Transverse colon (tissue), 4 donors: ENCODE measurements around the gene LRRC63. TPM values are rescaled to one million over a fixed set of nuclear protein-coding genes. Genes with fewer than 3 reads are reported as not detected.

ENCODE experiments used
- DNase-seq: peaks from one replicate; pipeline ENCODE4 v3.0.0-alpha.2; 2019
- H3K27ac ChIP-seq, 4 donors: fragments of 200-600 bp; sonication (generic); 2 replicates each; pipeline ENCODE4 v1.5.1; 2016 to 2018; ENCODE audit warnings: inconsistent platforms in 4 of 4
- H3K27me3 ChIP-seq: fragments of 200-600 bp; sonication (generic); 2 replicates; pipeline ENCODE4 v1.5.1; 2017; ENCODE audit warnings: inconsistent platforms
- H3K36me3 ChIP-seq, 4 donors: fragments of 200-600 bp; sonication (generic); 2 replicates each; pipeline ENCODE4 v1.5.1; 2017 to 2019; ENCODE audit warnings: inconsistent platforms in 4 of 4
- H3K4me1 ChIP-seq, 4 donors: fragments of 200-600 bp; sonication (generic); 2 replicates each; pipeline ENCODE4 v1.5.1; 2017 to 2020; ENCODE audit warnings: inconsistent platforms in 4 of 4
- H3K4me3 ChIP-seq, 4 donors: fragments of 200-600 bp; sonication (generic); 1 replicate in 1 of 4; 2 replicates in 3 of 4; pipeline versions ENCODE4 v1.5.1 to v1.6.1; 2017 to 2019; ENCODE audit warnings: inconsistent platforms in 4 of 4
- H3K9me3 ChIP-seq, 2 donors: fragments of 200-600 bp; sonication (generic); 2 replicates each; pipeline ENCODE4 v1.5.1; 2017 to 2019; ENCODE audit warnings: inconsistent platforms in 2 of 2
- CTCF ChIP-seq, 5 experiments: fragments of 200-600 bp in 3 of 5; fragments of 450-650 bp in 2 of 5; sonication (generic) in 3 of 5; IDR thresholded peaks; 1 replicate in 2 of 5; 2 replicates in 3 of 5; pipeline ENCODE4 v1.5.1; 2016 to 2017; ENCODE audit warnings: antibody characterized with exemption in 5 of 5, inconsistent platforms in 3 of 5, mild to moderate bottlenecking in 2 of 5, moderate library complexity in 1 of 5
- EP300 ChIP-seq: sonication (generic); formaldehyde crosslinking; IDR thresholded peaks from one replicate; pipeline ENCODE4 v1.6.1; 2017; ENCODE audit warnings: antibody characterized with exemption, low read depth
- POLR2A ChIP-seq: fragments of 450-650 bp; IDR thresholded peaks from one replicate; pipeline ENCODE4 v1.6.1; 2016; ENCODE audit warnings: antibody characterized with exemption, mild to moderate bottlenecking, moderate library complexity
- POLR2AphosphoS5 ChIP-seq, 3 donors: sonication (generic); formaldehyde crosslinking; IDR thresholded peaks; one replicate each; pipeline ENCODE4 v1.6.1; 2016; ENCODE audit warnings: antibody characterized with exemption in 3 of 3
- WGBS, 2 donors: methylation state at CpG; one replicate each; pipeline ENCODE4 v1.1.5; 2018; ENCODE audit warnings: low coverage in 1 of 2; 5-methylcytosine and 5-hydroxymethylcytosine counted together
- in situ Hi-C, 4 donors: fragments of 200-750 bp; cut with MboI; loops; one replicate each; pipeline versions ENCODE4 v1.15.0 to v1.15.1; 2017; ENCODE audit warnings: low sequenced_read_pairs in 3 of 4, low pct_ligation_motif_present in 1 of 4, low pct_unique_long_range_greater_than_20kb in 1 of 4
- intact Hi-C: fragments of 100-400 bp; cut with DNase I; formaldehyde crosslinking; loops from one replicate; pipeline ENCODE4 v1.15.1; 2023; ENCODE audit warnings: low total_unique reads
- total RNA-seq, 4 donors: library from RNA; depleted of rRNA; stranded (reverse); fragments of >200 nt; gene quantifications; one replicate each; pipeline ENCODE4 v1.1.0, GENCODE V29; 2016

The LRRC63 gene
- total RNA-seq, 4 donors from 2014 or later: 0.32 TPM; not detected in 3

GRCh38 chr13:46317120-46317519 is 105.4 kb downstream of the LRRC63 start:
- H3K27ac ChIP-seq: no peak overlapping the region
- H3K36me3 ChIP-seq: no peaks in the 10 kb centered on the region
- intact Hi-C loops (no loop called here), in situ Hi-C loops (no loop called here)
- no peaks in the 10 kb centered on the region for H3K27me3 ChIP-seq
- no peak overlapping the region for H3K4me3 ChIP-seq
- DNase-seq: no peak
- no peaks in the 10 kb centered on the region for H3K9me3 ChIP-seq
- TF ChIP-seq EP300 (no peak), POLR2A (no peak), CTCF (IDR thresholded peaks at IDR 0.05) (no peak), POLR2AphosphoS5 (IDR thresholded peaks at IDR 0.05) (no peak)
- H3K4me1 ChIP-seq: no peaks in the 10 kb centered on the region

DNA sequence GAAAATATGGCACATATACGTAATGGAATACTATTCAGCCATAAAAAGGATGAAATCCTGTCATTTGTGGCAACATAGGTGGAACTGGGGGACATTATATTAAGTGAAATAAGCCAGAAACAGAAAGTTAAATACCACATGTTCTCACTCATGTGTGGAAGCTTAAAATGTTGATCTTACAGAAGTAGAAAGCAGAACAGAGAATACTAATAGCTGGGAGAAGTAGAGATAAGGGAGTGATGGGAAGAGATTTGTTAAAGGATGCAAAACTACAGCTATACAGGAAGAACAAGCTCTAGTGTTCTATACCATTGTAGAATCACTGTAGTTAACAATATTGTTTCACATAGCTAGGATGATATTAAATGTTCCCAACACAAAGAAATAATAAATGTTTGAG is 107.3 kb downstream of the LRRC63 start:
- H3K36me3 ChIP-seq: no peaks in the 10 kb centered on the region
- TF ChIP-seq POLR2A (no peak), EP300 (no peak), POLR2AphosphoS5 (IDR thresholded peaks at IDR 0.05) (no peak), CTCF (IDR thresholded peaks at IDR 0.05) (no peak)
- no peaks in the 10 kb centered on the region for H3K27me3 ChIP-seq
- no peaks in the 10 kb centered on the region for H3K4me1 ChIP-seq
- DNase-seq: no peak
- H3K4me3 ChIP-seq: no peak overlapping the region
- intact Hi-C loops (no loop called here), in situ Hi-C loops (no loop called here)
- WGBS, 2 donors: 69 to 80% methylated on average over 1 of the region's 1 CpG
- H3K9me3 ChIP-seq: no peaks in the 10 kb centered on the region
- H3K27ac ChIP-seq: no peak overlapping the region

DNA sequence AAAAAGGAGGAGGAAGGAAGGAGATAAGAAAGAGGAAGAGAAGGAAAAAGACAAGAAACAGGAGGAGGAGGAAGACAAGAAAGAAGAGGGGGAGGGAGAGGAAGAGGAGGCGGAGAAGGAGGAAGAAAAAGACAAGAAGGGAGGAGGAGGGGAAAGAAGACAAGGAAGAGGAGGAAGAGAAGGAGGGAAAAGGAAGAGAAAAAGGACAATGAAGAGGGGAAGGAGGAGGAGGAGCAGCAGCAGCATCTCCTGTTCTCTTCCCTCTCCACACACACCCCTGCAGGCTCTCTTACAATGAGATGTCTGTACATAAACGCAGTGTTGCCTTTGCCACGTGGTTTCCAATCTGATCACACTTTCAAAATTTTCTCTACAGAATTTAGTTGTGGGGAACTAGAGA is 108.7 kb downstream of the LRRC63 start:
- Histone ChIP-seq H3K27me3 (no peaks in the 10 kb centered on the region), H3K9me3 (no peaks in the 10 kb centered on the region), H3K4me3 (no peak overlapping the region), H3K27ac (no peak overlapping the region), H3K4me1 (no peaks in the 10 kb centered on the region), H3K36me3 (no peaks in the 10 kb centered on the region)
- in situ Hi-C loops (no loop called here), intact Hi-C loops (no loop called here)
- TF ChIP-seq POLR2A: no peak
- TF ChIP-seq POLR2AphosphoS5 (IDR thresholded peaks at IDR 0.05): no peak
- no peak for TF ChIP-seq EP300
- 71 to 75% methylated on average over 1 to 3 of the region's 3 CpGs for WGBS, 2 donors
- DNase-seq: no peak

GRCh38 chr13:46320821-46321220 is 109.1 kb downstream of the LRRC63 start:
- no peak for DNase-seq
- Histone ChIP-seq H3K4me3 (no peak overlapping the region), H3K27ac (no peak overlapping the region), H3K4me1 (no peaks in the 10 kb centered on the region), H3K36me3 (no peaks in the 10 kb centered on the region), H3K9me3 (no peaks in the 10 kb centered on the region), H3K27me3 (no peaks in the 10 kb centered on the region)
- WGBS, 2 donors: 90% methylated on average over 4 of the region's 4 CpGs; no CpG with 5 or more reads in 1 of the 2 donors
- in situ Hi-C loops: no loop called here
- intact Hi-C loops: no loop called here
- TF ChIP-seq POLR2AphosphoS5 (IDR thresholded peaks at IDR 0.05) (no peak), EP300 (no peak), CTCF (IDR thresholded peaks at IDR 0.05) (no peak), POLR2A (no peak)

GRCh38 chr13:46321494-46322225 is 109.9 kb downstream of the LRRC63 start:
- in situ Hi-C loops (no loop called here), intact Hi-C loops (no loop called here)
- no peak overlapping the region for H3K4me3 ChIP-seq
- WGBS, 2 donors: 54 to 74% methylated on average over 6 to 17 of the region's 17 CpGs
- H3K36me3 ChIP-seq: no peaks in the 10 kb centered on the region
- TF ChIP-seq POLR2AphosphoS5 (IDR thresholded peaks at IDR 0.05): no peak
- TF ChIP-seq CTCF (IDR thresholded peaks at IDR 0.05): peak; percentile 44 to 56 (median 48)
- no peak for TF ChIP-seq POLR2A
- TF ChIP-seq EP300: no peak
- H3K9me3 ChIP-seq: no peaks in the 10 kb centered on the region
- H3K27ac ChIP-seq: no peak overlapping the region
- no peaks in the 10 kb centered on the region for H3K4me1 ChIP-seq
- DNase-seq: peak; percentile 49
- H3K27me3 ChIP-seq: no peaks in the 10 kb centered on the region
